D721Med (cell line): ENCODE data around the gene HECTD4.

ENCODE experiments used
- DNase-seq: peaks from one replicate; pipeline ENCODE4 v3.0.0; 2011; ENCODE audit warnings: low spot score; ENCODE audit not compliant: insufficient read length
- FAIRE-seq: peaks from 2 replicates; lab custom pipeline; 2011; peaks lifted over from hg19 to GRCh38; lab: Jason Lieb, UNC
- TF ChIP-seq, protein P1 (sequence below): IDR thresholded peaks from 2 replicates; pipeline ENCODE4 v1.5.1; 2012; ENCODE audit warnings: mild to moderate bottlenecking, control low read depth; ENCODE audit not compliant: insufficient read depth; ENCODE audit errors: missing control alignments

HECTD4 gene

DNA sequence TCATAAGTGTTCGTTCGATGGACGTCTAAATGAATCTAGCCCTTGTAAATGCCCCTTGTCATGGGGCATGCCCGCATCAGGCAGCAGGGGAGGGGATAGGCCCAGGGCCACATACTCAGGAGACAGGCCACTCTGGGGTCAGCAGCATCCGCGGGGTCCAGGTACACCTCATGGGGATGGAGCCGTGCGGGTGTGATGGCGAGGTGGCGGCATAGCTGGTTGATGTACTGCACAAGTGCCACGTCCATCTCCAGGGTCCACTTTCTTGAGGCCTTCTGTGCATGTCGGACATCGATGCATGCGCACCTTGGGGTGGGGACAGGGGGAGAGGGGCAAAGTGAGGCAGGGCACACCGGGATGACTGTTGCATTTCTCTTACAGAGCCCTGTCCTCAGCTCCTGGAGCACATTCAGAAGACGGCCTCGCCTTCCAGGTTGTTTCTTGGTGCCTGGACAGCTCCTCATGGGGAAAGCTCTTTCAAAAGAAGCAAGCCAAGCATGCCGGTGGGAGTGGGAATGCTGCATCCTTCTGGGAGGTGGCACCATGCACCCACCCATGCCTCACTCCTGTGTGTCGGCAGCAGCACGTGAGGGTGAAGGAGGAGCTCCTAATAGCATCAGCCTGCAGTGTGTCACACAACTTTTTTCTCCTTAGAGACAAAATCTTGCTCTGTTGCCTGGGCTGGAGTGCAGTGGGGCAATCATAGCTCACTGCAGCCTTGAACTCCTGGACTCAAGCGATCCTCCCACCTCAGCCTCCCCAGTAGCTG lies 209.5 kb downstream of the HECTD4 start:
- DNase-seq (no peak), FAIRE-seq (no peak)
- TF ChIP-seq, protein P1, sequence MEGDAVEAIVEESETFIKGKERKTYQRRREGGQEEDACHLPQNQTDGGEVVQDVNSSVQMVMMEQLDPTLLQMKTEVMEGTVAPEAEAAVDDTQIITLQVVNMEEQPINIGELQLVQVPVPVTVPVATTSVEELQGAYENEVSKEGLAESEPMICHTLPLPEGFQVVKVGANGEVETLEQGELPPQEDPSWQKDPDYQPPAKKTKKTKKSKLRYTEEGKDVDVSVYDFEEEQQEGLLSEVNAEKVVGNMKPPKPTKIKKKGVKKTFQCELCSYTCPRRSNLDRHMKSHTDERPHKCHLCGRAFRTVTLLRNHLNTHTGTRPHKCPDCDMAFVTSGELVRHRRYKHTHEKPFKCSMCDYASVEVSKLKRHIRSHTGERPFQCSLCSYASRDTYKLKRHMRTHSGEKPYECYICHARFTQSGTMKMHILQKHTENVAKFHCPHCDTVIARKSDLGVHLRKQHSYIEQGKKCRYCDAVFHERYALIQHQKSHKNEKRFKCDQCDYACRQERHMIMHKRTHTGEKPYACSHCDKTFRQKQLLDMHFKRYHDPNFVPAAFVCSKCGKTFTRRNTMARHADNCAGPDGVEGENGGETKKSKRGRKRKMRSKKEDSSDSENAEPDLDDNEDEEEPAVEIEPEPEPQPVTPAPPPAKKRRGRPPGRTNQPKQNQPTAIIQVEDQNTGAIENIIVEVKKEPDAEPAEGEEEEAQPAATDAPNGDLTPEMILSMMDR = no peak

DNA sequence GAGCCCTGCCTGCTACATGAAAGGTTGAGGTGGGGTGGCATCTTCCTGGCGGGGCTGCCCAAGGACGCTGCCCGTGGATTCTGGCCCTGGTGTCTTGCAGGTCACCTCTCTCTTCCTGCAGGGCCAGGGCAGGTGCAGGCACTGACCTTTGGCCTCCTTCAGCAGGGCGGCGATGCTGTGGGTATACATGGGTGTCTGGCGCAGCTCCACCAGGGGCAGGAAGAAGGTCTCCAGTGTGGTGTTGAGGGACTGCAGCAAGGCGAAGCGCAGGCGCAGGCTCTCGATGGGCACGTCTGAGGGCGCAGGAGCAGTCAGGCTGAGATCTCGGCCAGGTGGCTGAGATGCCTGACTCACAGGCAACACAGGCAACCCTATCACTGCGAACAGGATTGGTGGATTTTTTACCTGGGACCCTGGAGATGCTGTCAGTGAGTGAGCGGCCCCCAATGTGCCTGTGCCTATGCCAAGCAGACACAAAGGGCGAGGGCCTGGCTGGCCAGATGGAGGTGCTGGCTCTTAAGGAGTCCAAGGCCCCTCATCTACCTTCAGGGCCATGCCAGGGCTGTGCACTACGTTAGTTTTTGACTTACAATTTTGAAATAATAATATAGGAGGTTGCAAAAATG lies 211.1 kb downstream of the HECTD4 start:
- FAIRE-seq = no peak
- TF ChIP-seq, protein P1 = no peak
- no peak for DNase-seq

DNA sequence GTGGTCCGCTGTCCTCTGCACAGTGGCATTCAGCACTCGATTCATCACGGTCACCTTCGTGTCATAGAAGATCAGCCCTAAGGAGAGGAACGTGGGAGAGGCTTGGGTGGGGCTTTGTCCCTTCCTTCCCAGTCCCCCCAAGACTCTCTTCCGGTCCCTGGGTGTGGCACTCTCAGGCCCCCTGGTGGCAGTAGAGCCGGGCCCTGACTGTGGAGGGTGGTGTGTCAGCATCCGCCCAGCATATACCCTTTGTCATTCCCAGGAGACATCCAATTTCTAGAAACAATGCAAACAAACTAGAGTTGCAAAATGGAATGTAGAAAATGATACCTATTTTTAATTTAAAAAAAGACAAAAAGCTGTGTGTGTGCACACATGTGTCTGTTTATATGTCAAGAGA lies 211.9 kb downstream of the HECTD4 start:
- DNase-seq (no peak), FAIRE-seq (no peak)
- TF ChIP-seq, protein P1 = peak; percentile 40

DNA sequence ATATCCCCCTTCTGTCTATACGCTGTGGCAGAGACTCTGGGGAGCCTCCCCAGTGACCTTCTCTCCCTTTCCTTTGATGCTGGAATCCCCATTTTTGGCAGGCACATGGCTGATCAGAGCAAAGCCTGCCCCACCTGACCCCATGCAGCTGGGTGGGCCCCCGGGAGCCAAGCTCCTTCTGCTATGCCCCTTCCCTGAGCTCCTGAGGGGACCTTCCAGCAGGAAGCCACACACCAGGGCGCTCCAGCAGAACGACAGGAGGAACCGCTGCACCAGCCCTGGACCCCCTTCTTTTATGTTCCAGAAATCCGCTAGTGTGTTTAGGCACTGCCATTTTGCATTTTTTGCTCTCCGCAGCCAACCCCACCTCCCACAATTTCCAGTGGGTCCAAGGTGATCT lies 212.3 kb downstream of the HECTD4 start:
- DNase-seq = no peak
- no peak for FAIRE-seq
- TF ChIP-seq, protein P1 = no peak

DNA sequence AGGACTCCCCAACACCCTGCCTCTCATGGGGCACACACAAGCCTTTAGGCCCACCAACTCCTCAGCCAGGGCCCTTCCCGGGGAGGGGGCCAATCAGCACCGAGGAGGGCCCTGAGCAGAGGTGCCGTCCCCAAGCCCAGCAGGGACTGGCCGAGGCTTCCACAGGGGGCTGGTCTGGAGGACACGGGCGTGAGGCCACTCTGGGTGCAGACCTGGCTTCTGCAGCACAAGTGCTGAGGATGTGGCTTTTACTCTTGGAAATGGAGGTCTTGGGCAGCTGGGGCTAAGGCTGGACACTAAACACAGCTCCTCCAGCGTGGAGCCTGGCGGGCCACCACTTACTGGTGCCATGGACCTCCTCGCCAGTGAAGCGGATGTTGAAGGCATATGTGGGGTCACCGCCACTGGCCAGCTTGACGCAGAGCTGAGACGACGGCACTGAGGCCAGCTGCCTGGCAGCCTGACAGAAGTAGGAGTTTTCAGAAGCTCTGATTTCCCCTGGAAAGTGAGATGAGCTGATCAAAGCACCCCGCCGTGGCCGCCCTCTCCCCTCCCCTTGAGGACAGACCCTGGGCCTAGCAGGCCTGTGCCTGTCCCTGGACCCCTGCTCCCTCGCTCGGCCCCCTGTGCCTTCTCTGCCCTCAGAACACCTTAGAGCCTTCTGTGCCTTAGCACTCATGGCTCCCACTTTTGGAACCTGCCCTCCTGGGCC lies 212.9 kb downstream of the HECTD4 start:
- TF ChIP-seq, protein P1 = no peak
- FAIRE-seq (no peak), DNase-seq (no peak)

DNA sequence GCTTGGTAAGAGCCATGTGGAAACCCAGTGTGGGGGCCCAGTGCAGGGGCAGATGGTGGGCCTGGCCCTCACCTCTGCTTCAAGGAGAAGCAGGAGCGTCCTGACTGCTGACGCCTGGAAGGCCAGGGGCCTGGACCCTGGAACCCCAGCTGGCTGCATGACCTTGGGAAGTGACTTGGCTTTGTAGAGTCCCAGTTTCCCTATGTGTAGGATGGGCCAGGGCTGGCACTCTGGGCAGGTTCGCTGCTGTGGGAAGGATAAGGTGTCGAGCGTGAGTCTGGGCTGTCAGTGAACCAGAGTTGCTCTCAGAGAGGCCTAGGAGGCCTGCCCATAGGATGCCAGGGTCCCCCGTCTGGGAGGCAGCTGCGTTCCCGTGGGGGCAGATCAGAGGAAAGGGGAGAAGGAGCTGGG lies 213.7 kb downstream of the HECTD4 start:
- TF ChIP-seq, protein P1 = no peak
- FAIRE-seq (no peak), DNase-seq (no peak)
